Measurements from ENCODE around the gene GADD45GIP1.
"Not testable (repeated sequence)": the region's sequence is repeated elsewhere in the genome, so short reads cannot be mapped to it uniquely, and the experiment has no call there.

DNA sequence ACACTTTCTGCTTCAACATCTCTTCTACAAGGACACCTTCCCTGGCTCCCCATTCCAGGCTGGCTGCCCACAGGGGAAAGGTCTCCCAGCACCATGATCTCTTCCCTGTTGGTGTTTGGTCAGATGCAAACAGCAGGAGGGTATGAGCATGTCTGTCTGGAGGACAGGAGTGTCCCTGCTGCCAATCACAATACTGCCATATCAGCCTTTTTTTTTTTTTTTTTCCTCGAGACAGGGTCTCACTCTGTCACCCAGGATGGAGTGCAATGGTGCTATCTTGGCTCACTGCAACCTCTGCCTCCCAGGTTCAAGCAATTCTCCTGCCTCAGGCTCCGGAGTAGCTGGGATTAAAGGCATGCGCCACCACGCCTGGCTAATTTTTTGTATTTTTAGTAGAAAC lies 41.2 kb downstream of the GADD45GIP1 start:
- TF ChIP-seq CTCF, POLR2A (IDR thresholded peaks at IDR 0.05): not testable (repeated sequence)

Data from right lobe of liver (tissue), 4 donors.